GM21529 (cell line): ENCODE results near the gene PPARA.
A peak's percentile ranks its signal among the peaks of the same experiment; 100 is the strongest.

Experiments used
- ATAC-seq: cut with Tn5 transposase; IDR thresholded peaks from one replicate; pipeline ENCODE4 v1.9.1; 2021; ENCODE audit not compliant: unreplicated experiment

The PPARA gene

DNA sequence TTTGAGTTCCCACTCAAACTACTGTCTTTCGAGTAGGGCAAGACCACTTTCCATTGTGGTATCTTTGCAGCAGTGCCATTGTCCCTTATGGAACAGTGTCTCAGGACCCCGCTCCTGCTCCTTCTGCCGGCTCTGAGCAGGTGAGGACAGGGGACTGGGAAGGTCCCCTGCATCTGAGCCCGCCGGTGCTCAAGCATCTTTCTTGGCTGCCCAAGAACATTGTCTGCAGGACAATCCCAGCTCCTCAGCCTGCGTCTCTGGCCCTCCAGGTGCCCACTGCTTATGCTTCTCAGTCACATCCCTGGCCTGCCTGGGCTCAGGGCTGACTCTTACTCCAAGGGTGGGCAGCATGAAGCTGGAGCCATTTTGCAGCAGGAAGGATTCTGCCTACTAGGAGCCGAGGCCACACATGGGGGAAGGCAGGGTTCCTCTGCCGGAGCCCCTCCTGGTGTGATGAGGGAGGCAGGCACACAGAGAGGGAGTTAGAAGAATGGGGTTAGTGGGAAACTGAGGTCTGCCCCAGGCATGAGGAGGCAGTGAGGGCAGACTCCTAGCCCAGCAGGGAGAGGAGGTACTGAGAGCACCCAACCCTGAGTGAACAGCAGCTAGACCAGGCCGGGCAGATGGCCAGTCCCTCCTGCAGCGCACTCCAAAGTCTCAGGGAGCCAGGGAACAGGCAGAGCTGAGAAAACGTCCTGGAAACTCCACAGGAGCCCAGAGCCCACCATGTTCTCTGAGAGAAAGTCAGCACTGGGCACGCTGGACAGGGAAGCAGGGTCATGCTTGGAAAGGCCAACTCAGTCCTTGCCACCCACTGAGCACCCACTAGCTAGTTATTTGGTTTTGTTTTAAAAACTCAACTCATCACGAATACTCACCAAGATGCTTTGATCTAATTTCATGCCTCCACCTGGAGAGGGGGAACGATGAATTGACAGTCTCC lies 7.5 kb upstream of the PPARA start:
- ATAC-seq, result no peak

DNA sequence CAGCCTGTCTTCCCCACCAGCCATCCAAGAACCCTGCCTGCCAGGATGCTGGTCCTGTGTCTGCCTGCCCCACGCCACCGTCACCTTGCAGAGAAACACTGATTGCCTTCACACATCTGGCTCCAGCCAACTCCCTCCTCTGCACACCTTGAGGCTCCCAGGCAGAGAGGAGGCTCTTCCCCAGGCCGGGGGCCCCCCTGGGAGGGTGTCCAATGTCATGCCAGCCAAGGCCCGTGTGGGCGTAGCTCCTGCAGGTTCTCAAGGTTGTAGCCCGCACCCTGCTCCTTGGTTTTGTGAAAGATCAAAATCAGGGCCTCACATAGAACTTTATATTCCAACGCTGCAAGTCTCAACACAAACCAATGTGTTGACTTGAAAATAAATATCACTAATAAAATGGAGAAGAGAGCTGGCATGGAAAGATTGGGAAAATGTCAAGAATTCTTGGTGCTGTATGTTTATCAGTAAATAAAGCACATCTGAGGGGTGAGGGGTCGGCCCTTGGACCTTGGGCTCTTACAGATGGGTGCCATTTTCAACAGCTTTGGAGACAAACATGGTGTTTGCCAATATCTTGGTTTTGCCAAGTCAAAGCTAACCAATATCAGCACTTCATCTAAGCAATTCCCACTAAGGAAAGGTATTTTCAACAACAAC lies 6.7 kb upstream of the PPARA start:
- no peak for ATAC-seq

DNA sequence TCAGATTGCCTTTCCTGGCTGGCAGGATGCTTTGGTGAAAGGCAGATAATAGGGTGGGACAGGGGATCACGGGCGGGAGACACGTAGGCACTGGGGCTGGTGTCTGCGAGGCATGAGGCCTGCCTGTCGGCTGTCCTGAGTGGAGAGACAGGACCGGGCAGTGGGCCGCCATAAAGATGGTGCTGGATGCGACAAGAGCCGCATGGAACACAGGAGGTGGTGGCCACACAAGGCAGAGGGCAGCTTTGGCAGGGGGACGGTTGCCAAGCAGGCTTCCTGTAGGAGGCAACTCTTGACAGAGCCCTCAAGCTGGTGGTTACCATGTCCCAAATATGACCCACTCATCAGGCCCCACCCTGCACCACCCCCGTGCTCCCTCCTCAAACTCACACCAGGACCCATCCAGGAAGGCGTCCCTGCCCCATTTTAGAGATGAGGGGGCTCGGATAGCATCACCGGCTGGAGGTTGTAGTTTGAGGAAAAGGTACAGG lies 4.9 kb upstream of the PPARA start:
- no peak for ATAC-seq

DNA sequence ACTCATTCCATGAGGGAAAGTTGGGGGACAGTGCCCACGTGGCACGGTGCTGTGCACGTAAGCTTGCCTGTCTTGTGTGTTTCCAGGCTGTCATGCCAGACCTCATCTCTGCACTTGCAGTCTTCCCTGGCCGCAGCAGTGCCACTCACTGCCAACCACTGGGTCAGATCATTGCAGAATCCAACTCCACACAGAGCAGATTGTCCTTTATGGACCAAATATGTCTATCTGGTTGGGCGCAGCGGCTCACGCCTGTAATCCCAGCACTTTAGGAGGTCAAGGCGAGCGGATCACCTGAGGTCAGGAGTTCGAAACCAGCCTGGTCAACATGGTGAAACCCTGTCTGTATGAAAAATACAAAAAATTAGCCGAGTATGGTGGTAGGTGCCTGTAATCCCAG lies 4.4 kb upstream of the PPARA start:
- ATAC-seq, result no peak

DNA sequence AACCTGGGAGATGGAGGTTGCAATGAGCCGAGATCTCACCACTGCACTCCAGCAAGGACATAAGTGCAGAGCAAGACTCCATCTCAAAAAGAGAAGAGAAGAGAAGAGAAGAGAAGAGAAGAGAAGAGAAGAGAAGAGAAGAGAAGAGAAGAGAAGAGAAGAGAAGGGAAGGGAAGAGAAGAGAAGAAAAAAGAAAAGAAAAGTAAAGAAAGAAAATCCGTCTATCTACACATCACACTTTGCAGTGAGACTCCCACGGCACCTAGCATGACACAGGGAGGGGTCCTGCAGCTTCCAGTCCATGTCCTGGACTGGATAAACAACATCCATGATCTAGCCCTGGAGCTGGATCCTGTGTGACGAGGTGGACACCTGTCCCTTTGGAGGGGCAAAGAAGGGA lies 4.0 kb upstream of the PPARA start:
- no peak for ATAC-seq

DNA sequence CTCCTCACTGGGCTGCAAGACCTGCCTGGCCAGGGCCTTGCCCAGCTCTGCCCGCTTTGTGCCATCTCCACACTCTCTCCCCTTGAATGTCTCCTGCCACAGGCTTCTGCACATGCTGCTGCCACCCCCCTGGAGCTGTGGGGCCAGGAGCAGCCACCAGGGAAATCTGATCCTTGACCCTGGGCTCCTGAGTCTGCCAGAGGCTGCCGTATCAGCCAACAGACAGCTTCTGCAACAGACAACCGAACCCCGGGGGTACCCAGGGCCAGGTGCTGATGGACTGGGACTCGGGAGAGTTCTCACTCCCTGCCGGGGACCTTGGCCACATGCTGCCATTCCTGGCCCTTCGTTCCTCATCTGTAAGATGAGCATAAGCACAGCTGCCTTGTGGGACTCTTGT lies 3.3 kb upstream of the PPARA start:
- ATAC-seq, result no peak

DNA sequence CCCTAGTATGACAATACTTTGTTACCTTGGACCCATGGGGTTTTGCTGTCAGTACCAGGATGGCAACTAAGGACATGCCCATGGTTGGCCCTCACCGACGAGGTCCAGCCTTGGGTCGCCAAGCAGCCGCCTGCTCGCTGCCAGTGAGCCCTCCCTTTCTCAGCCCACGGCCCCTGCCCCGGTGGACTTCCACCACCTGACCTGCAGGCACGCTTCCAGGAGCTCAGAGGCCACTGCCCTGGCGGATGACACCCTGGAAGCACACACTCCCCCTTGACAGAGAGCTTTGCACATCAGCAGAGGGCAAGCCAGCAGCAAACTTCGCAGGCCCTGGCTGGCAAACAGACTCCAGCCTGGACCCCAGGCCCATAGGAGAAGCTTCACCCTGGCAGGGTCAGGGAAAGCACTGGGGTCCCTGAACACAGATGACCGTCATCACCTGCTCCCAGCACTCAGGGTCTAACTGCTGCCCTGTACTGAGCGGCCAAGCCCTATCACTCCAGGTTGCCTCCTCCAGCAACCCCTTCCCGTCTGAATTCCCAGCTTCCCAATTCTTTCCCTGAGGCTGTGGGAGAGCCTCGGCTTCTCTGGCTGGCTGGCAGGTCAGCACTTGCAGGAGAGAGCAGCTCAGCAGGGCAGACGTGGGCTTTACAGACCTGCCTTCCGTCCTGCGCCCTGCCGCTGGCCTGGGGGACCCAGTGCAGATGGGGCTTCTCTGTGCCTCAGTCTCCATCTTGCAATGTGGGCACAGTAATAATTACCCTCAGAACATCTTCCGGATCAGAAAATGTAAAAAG lies 2.7 kb upstream of the PPARA start:
- no peak for ATAC-seq

DNA sequence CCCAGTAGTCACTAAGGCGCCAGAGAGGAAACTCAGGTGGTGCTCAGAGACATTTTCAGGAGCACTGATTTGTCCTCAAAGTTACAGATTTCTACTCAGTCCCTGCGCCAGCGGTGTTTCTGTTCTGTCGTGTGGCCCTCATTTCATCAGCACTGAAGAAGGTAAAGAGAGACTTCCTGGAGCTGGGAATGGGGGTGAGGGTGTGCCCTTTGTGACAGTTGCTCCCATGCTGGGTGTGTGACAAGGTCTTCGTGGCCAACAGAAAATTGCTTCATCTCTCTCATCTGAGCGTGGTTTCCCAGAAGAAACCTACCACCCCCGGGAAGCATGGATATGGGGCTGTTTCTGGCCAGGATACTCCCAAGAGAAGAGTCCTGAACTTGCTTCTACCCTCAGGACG lies 2.0 kb upstream of the PPARA start:
- no peak for ATAC-seq

DNA sequence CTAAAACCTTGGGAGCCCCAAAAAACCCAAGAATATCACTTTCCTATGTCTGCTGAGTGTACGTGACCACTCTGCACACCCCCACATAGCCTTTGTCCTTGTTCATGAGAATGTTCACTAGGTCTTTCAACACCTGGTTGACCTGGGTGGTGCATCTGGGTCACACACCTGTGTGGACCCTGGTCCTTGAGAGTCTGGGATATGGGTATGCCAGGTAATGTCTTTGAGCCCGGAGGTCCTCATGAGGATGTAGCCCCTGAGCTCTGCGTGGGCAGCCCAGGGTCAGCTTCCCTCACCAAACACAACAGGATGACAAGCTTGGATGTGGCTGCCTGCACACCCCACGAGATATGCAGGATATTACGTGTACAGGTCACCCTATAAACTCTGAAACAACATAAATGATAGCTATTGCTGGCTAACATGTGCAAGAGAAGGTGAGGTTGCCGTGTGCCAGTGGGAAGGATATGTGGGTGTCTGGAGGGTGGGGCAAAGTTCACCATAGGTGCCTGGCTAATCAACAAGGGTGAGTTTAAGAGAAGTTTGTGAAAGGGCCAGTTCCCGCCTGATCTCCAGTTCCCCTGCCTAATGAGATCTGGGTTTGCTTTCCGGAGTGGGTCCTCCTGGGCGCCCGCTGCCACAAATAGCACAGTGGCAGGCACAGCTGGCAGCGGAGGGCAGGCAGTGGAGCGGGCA lies 1.4 kb upstream of the PPARA start:
- ATAC-seq, result no peak

DNA sequence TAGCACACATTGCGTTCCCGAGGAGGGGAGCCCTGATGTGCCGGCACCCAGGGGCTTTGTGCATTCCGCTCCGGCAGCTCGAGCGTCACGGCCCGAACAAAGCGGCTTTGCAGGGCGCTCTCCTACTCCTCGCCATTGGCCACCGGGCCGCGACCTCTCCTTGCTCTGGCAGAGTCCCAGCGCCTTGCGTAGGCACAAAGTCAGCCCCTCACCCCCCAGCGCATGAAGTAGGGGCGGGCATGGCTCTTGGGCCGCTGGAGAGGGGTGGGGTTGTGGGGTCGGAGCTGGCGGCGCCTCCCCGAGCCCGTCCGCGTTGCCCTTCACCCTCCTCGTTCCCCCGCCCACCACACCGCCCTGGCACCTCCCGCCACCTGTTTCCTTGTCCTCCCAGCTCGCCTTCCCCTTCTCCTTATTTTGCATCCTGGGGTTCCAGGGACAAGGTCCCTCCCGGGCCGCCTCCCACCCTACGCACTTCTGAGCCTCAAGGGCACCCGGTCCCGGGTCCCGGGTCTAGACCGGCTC lies 753 bp upstream of the PPARA start:
- no peak for ATAC-seq

DNA sequence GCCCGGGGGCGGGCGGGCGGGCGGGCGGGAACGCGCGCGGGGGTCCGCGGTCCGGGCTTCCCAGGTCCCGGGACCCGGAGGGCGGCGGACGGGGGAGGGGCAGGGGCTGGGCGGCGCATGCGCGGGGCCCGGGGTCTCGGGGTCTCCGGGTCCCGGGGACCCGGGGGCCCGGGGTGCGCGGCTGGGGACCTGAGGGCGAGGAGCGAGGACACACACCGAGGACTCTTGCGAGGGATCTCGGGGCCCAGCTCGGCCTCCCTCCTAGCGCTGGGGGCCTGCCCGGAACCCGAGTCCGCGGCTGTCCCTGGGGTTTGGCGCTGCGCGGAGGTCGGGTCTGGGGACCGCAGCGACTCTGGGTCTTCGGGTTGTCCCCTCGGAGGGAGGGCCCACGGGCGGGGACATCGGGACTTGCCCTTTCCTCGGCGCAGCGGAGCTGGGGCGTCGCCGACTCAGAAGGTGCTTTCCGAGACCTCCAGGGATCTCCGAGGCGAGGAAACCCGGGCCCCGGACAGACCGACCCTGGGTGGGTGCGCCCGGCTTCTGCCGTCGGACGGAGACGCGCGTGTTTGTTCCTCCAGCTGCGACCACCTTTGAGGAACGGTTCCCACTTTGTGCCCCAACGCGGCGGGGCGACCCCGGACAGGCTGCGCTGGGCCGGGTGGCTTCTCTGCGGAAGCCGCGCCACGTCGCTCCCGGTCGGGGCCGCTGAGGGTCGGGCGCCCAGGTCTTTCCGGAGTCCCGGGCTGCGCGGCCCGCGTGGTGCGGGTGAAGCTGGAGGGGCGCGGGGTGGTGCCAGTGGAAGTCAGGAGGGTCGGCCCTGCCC lies 540 bp downstream of the PPARA start:
- ATAC-seq, result peak; percentile 21

DNA sequence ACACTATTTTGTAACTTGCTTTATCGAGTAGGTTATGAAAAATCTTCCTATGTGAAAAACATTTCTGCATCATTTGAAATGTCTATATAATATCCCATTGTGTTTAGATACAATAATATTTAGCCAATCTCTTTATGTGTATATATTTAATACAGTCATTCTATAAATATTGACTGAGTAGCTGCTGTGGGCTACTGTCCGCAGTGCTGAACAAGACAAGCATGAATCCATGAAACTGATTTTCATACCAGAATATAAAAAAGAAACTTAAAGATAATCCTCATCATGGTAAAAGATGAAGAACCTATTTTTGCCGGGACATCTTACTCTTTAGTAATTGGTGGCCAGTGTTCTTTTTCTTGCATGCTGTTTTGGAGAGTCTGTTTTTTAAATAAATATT lies 3.6 kb downstream of the PPARA start:
- ATAC-seq, result no peak

DNA sequence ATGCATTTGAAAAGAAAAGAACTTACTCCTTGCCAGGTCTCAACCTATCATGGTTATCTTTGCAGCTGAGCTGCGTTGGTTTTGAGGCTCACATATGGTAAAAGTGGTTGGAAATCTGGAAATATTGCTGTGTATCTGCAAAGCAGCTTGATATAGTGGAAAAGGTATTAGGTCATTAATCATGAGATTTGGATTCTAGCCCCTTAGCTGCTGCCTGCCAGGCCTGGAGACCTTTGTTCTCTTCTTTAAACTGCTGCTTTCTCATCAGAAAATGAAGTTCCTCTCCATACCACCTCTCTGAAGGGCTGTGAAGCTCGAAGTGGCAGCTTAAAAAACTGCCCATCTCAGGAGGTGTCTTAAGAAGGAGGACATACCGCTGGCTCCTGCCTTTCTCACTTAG lies 5.7 kb downstream of the PPARA start:
- no peak for ATAC-seq

DNA sequence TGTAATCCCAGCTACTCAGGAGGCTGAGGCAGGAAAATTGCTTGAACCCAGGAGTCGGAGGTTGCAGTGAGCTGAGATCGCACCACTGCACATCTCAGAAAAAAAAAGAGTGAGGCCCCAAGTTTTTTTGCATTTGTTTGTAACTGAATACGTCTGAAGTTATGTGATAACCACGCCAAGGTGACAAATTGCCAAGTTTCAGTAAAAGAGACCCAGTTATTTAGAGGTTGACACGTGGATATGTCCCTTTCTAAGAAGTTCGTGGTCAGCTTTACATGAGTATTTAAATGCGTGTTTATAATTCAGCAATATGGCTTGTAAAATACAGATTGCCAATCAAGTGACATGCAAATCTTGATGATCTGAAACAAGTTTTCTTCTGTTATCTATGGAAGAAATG lies 8.0 kb downstream of the PPARA start:
- ATAC-seq, result no peak

DNA sequence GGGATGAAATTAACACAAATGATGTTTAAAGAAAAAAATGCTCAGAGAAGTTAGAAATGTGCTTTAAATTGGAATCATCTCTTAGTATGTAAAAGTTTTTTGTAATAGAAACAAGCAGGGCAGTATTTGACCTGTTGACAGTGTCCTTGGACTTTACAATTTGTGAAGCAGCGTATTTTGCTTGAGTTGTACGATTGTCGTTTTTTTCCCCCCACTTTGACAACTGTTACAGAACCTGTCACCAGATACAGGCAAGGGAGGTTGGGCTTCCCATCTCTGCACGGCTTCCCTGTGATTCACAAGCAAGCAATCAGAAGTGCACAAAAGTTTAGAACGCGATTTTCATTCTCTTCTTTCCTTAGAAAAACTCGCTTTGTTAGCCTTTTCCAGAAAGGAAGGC lies 8.9 kb downstream of the PPARA start:
- no peak for ATAC-seq

DNA sequence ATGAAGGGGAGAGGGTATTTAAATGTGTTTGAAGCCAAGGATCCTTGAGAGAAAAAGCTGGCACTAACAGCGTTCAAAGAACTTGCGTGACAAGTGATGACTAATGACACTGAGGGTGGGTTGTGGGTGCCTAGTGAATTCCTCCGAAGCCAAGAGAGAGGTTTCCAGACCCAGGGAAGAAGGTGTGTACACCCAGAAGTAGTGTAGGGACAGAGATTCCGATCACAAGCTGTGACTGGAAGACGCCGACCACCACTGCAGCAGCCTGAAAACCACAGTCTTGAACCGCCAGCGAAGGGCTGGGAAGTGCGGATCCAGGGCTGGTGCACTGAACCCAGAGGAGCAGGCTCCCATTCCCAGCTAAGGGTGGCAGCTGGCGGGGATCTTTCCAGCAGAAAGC lies 9.5 kb downstream of the PPARA start:
- ATAC-seq, result no peak

DNA sequence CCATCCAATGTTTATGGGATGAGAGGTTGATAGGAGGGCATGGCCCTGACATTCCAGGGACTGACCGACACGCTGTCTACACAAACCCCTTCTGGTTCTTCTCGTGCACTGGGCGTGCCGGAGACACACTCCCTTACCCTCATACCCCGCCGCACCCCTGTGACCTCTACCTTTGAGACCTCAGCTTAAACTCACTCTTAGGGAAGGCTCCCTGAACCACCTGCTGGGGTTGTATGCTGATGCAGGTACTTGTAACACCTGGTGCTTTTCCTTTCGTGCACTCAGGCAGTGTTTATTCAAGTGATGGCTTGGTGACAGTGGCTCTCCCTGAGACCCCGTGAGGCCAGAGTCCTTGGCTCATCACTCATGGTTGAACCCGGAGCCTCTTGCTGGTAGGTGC lies 12.0 kb downstream of the PPARA start:
- no peak for ATAC-seq

DNA sequence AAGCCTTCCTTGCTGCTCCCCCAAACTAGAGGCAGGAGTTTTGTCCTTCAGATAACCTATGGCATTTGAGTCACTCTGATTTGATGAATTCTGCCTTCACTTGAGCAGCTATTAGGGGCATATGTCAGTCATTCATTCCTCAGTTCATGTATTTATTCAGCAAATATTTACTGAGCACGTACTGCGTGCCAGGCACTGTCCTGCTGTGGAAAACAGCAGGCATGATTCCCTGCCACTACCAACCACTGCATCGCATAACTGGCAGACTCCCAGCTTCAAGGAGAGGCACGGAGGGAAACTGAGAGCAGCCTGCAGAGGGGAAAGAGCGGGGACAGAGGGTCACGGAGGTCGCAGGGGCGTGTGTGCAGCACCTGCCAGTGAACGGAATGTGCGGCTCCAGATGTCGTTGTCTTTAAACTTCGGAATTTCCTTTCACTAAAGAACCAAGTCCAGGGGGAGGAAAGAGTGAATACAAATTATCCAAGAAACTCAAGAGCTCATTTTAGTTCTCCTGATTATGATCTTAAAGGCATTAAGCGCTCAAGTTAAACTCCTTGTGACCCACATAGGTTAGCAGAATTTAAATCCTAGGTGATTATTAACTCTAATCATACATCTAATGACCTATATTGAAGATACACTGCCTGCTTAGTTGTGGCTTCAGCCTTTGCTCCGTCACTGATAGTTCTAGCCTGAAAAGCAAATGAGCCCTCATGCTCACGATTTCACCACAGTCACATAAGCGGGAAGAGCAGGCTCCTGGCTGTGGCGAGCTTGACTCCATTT lies 12.6 kb downstream of the PPARA start:
- ATAC-seq, result no peak

DNA sequence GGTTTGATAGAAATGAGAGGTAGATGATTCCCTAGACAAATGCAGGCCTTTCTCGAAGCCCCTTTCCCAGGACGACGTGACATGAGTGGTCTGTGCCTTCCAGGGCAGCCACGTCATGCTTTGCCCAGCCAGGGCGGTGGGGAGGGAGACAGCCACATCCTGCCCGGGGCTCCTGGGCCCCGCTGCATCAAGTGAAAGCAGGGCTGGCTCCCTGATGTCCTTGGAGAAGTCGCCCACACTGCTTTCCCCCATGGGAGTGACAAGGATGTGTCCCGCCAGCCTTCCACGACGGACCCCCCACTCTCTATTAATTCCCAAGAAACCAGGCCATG lies 13.2 kb downstream of the PPARA start:
- ATAC-seq, result no peak
